Peyer's patch (tissue), 4 donors: ENCODE data around the gene ATOX1.

Source experiments
- CTCF ChIP-seq, 6 experiments: fragments of 450-650 bp in 4 of 6; fragments of 200-600 bp in 2 of 6; sonication (generic) in 1 of 6; IDR thresholded peaks; one replicate each; pipeline ENCODE4 v1.5.1; 2017 to 2019; ENCODE audit warnings: antibody characterized with exemption in 6 of 6, mild to moderate bottlenecking in 3 of 6, moderate library complexity in 1 of 6
- POLR2A ChIP-seq, 2 donors: fragments of 450-650 bp; IDR thresholded peaks; one replicate each; pipeline ENCODE4 v1.5.1; 2017; ENCODE audit warnings: antibody characterized with exemption in 2 of 2, mild to moderate bottlenecking in 2 of 2, moderate library complexity in 2 of 2

- TF ChIP-seq CTCF (IDR thresholded peaks at IDR 0.05) = no peak
- no peak for TF ChIP-seq POLR2A (IDR thresholded peaks at IDR 0.05)
Measured at GRCh38 chr5:151751593-151751992, 6.8 kb downstream of the ATOX1 start.
